K562 treated with DMSO at 1 percent for 24 hours (cell line): ENCODE measurements around the gene ZFP36L1. TPM values are rescaled to one million over a fixed set of nuclear protein-coding genes. Genes with fewer than 3 reads are reported as not detected.

ENCODE experiments used
- total RNA-seq: library from RNA; unstranded; fragments of 300-600 nt; gene quantifications from 2 replicates; pipeline ENCODE4 v1.2.3, GENCODE V29; 2022; ENCODE audit warnings: low read depth; ENCODE audit not compliant: insufficient read depth

Gene ZFP36L1
- 14.1 and 29.4 TPM in 2 replicates for total RNA-seq

GRCh38 chr14:68792979-68793733 is at the start of gene ZFP36L1:
Gene ZFP36L1, minus strand, starts transcription at chr14:68793067. Its CDS starts 129 bp downstream, at chr14:68792938.

Other genes starting within 250 kb of the ZFP36L1 start
- 70.9 and 73.0 TPM in 2 replicates for gene ACTN1, start 186.2 kb upstream of the ZFP36L1 start, total RNA-seq